Measurements from ENCODE around the gene TSTD2.

DNA sequence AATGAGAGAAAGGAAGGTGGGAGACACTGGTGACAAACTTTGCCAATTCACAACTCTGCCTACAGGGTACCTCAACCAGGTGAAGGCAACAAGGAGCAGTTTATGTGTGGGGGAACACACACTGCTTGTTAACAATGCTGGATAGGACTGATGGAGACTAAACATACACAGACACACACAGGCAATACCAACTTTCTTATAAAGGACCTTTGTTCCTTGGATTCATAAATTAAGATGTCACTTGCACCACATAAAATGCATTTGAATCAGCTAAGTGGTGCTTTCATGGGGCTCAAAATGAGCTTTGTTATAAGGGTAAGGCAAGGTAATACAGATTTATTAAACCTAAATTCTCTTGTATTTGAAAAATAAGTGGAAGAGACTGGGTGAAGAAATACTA is 4.0 kb downstream of the TSTD2 start:
- TF ChIP-seq EZH2 (IDR thresholded peaks at IDR 0.05; ENCODE audit: borderline replicate concordance, low read length) = no peak
- TF ChIP-seq, protein P1, sequence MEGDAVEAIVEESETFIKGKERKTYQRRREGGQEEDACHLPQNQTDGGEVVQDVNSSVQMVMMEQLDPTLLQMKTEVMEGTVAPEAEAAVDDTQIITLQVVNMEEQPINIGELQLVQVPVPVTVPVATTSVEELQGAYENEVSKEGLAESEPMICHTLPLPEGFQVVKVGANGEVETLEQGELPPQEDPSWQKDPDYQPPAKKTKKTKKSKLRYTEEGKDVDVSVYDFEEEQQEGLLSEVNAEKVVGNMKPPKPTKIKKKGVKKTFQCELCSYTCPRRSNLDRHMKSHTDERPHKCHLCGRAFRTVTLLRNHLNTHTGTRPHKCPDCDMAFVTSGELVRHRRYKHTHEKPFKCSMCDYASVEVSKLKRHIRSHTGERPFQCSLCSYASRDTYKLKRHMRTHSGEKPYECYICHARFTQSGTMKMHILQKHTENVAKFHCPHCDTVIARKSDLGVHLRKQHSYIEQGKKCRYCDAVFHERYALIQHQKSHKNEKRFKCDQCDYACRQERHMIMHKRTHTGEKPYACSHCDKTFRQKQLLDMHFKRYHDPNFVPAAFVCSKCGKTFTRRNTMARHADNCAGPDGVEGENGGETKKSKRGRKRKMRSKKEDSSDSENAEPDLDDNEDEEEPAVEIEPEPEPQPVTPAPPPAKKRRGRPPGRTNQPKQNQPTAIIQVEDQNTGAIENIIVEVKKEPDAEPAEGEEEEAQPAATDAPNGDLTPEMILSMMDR (IDR thresholded peaks at IDR 0.05; ENCODE audit: low read length) = no peak
